A673 (cell line): Measurements from ENCODE around the gene GALNT9. TPM values are rescaled to one million over a fixed set of nuclear protein-coding genes. Genes with fewer than 3 reads are reported as not detected.

ENCODE experiments used
- BruUV-seq: library from RNA; stranded (reverse); fragments of 400-500 nt; replicated peaks from 2 replicates; lab custom pipeline; 2021; lab: Mats Ljungman, UMichigan
- CTCF ChIA-PET: fragments of 300-600 bp; sonication (Branson Sonifier 250); formaldehyde crosslinking; loops from one replicate; lab custom pipeline; 2022; ENCODE audit warnings: antibody characterized with exemption; lab: Charles Lee
- POLR2A ChIA-PET: fragments of 300-600 bp; sonication (Branson Sonifier 250); formaldehyde crosslinking; loops from one replicate; lab custom pipeline; 2022; ENCODE audit warnings: antibody characterized with exemption; ENCODE audit not compliant: low non-redundant PET; lab: Charles Lee
- DNase-seq: peaks from one replicate; pipeline ENCODE4 v3.0.0-alpha.2; 2015; ENCODE audit warnings: low spot score
- H3K27ac ChIP-seq: fragments of 200-600 bp; sonication (generic); 2 replicates; pipeline ENCODE4 v1.5.1; 2016; ENCODE audit warnings: mixed run types, low read depth, mild to moderate bottlenecking, mixed read lengths, antibody characterized with exemption, low read length; ENCODE audit not compliant: poor library complexity, severe bottlenecking
- H3K27me3 ChIP-seq: fragments of 200-600 bp; sonication (generic); replicated peaks from 2 replicates; pipeline ENCODE4 v1.6.1; 2017; ENCODE audit warnings: mixed run types, low read depth, mild to moderate bottlenecking, mixed read lengths, antibody characterized with exemption, low read length; ENCODE audit not compliant: insufficient read depth, poor library complexity
- H3K36me3 ChIP-seq: fragments of 200-600 bp; sonication (generic); 2 replicates; pipeline ENCODE4 v1.6.1; 2016; ENCODE audit warnings: mixed run types, mild to moderate bottlenecking, mixed read lengths, antibody characterized with exemption, low read length; ENCODE audit not compliant: insufficient read depth, poor library complexity, severe bottlenecking
- H3K4me1 ChIP-seq: fragments of 200-600 bp; sonication (generic); 2 replicates; pipeline ENCODE4 v1.6.1; 2017; ENCODE audit warnings: mixed run types, mild to moderate bottlenecking, mixed read lengths, antibody characterized with exemption, low read length; ENCODE audit not compliant: insufficient read depth, poor library complexity, severe bottlenecking
- H3K4me3 ChIP-seq: fragments of 200-600 bp; sonication (generic); 2 replicates; pipeline ENCODE4 v1.5.1; 2016; ENCODE audit warnings: low read depth, mixed run types, mild to moderate bottlenecking, mixed read lengths, low read length; ENCODE audit not compliant: poor library complexity, severe bottlenecking
- H3K9me3 ChIP-seq: fragments of 200-600 bp; sonication (generic); 2 replicates; pipeline ENCODE4 v1.6.1; 2016; ENCODE audit warnings: mixed run types, low read depth, mild to moderate bottlenecking, mixed read lengths, antibody characterized with exemption, low read length; ENCODE audit not compliant: poor library complexity, severe bottlenecking
- CTCF ChIP-seq: fragments of 300-800, 200-600 bp; sonication (generic); conservative IDR thresholded peaks from 2 replicates; pipeline ENCODE4 v1.5.1; 2017; ENCODE audit warnings: low read depth, mild to moderate bottlenecking, antibody characterized with exemption, low read length, moderate library complexity, mixed read lengths
- EZH2 ChIP-seq: fragments of 200-600 bp; sonication (generic); IDR thresholded peaks from 2 replicates; pipeline ENCODE4 v1.6.1; 2017; ENCODE audit warnings: borderline replicate concordance, low read depth, mild to moderate bottlenecking, mixed read lengths, antibody characterized with exemption, low read length; ENCODE audit not compliant: poor library complexity, severe bottlenecking
- intact Hi-C: fragments of 100-400 bp; cut with micrococcal nuclease; formaldehyde crosslinking; loops from one replicate; pipeline ENCODE4 v1.10.0; 2022; ENCODE audit not compliant: unreplicated experiment
- total RNA-seq: library from RNA; stranded (reverse); gene quantifications from 2 replicates; pipeline ENCODE4 v1.2.3, GENCODE V29; 2021

Gene GALNT9
- total RNA-seq, 1 experiment from 2014 or later = 7.4 TPM

- no peak overlapping the region for H3K27ac ChIP-seq
- CTCF ChIA-PET = no interaction called here
- H3K4me3 ChIP-seq = no peak overlapping the region
- H3K36me3 ChIP-seq = no peaks in the 10 kb centered on the region
- DNase-seq = no peak
- POLR2A ChIA-PET = no interaction called here
- no peaks in the 10 kb centered on the region for H3K27me3 ChIP-seq
- BruUV-seq = no TSS peak
- H3K9me3 ChIP-seq = no peaks in the 10 kb centered on the region
- intact Hi-C loops = no loop called here
- peaks cover 36% of the 10 kb centered on the region for H3K4me1 ChIP-seq
- TF ChIP-seq EZH2 (no peak), CTCF (no peak)
These were observed 154.4 kb downstream of the GALNT9 start for GRCh38 chr12:132174839-132175490.

- DNase-seq = no peak
- no peaks in the 10 kb centered on the region for H3K27me3 ChIP-seq
- H3K4me3 ChIP-seq = no peak overlapping the region
- intact Hi-C loops = no loop called here
- TF ChIP-seq EZH2 = no peak
- TF ChIP-seq CTCF = no peak
- H3K36me3 ChIP-seq = no peaks in the 10 kb centered on the region
- no peaks in the 10 kb centered on the region for H3K9me3 ChIP-seq
- H3K27ac ChIP-seq = no peak overlapping the region
- POLR2A ChIA-PET = no interaction called here
- CTCF ChIA-PET = no interaction called here
- BruUV-seq = no TSS peak
- H3K4me1 ChIP-seq = peaks cover 42% of the 10 kb centered on the region
These were observed 155.2 kb downstream of the GALNT9 start for GRCh38 chr12:132174015-132174838.

GRCh38 chr12:132173135-132174014 is 156.0 kb downstream of the GALNT9 start:
- Histone ChIP-seq H3K9me3 (no peaks in the 10 kb centered on the region), H3K4me1 (peaks cover 36% of the 10 kb centered on the region), H3K4me3 (no peak overlapping the region), H3K27ac (no peak overlapping the region), H3K36me3 (no peaks in the 10 kb centered on the region), H3K27me3 (no peaks in the 10 kb centered on the region)
- no TSS peak for BruUV-seq
- intact Hi-C loops = no loop called here
- ChIA-PET CTCF (no interaction called here), POLR2A (no interaction called here)
- no peak for TF ChIP-seq EZH2
- TF ChIP-seq CTCF = no peak
- DNase-seq = no peak
